ENCODE results near the gene TIPRL. TPM values are rescaled to one million over a fixed set of nuclear protein-coding genes. Genes with fewer than 3 reads are reported as not detected.

Gene TIPRL
- total and polyA plus RNA-seq, 2 of the 8 experiments (the other 6 are each of a cell fraction or from before 2014, with no cell fraction given): 8.1 to 27.4 TPM

- no peak for TF ChIP-seq E2F6 (IDR thresholded peaks at IDR 0.05)
- no peak for TF ChIP-seq CBX5 (IDR thresholded peaks at IDR 0.05; ENCODE audit: low read depth, low read length)
- TF ChIP-seq TBP (IDR thresholded peaks at IDR 0.05; ENCODE audit: low read depth, low read length): no peak
- TF ChIP-seq TEAD4 (IDR thresholded peaks at IDR 0.05; ENCODE audit: low read depth, low read length): no peak
Measured at GRCh38 chr1:168243636-168244212, 65.0 kb downstream of the TIPRL start (continued).
